Ramos (cell line): ENCODE data around the gene ERAL1.

Experiments
- in situ Hi-C: fragments of 300-500 bp; cut with MboI; formaldehyde crosslinking; loops from one replicate; pipeline ENCODE4 v1.14.3; 2022; ENCODE audit warnings: low sequenced_read_pairs; ENCODE audit not compliant: unreplicated experiment

Gene ERAL1

GRCh38 chr17:28854457-28855335 is at the start of gene ERAL1:
ERAL1 (plus strand) TSS chr17:28855016; CDS start chr17:28855035, 19 bp downstream.
- in situ Hi-C loops: loop anchor here (5.0 to 10.0 kb wide), 2 partner anchors 38 to 60 kb away; no protein-coding TSS in a partner anchor

- in situ Hi-C loops: no loop called here
Measured at GRCh38 chr17:28807925-28808634, 46.7 kb upstream of the ERAL1 start.

- in situ Hi-C loops: no loop called here
Measured at GRCh38 chr17:28810437-28810836, 44.4 kb upstream of the ERAL1 start.

GRCh38 chr17:28811651-28812090 is 43.1 kb upstream of the ERAL1 start:
- in situ Hi-C loops: no loop called here

GRCh38 chr17:28812091-28812747 is 42.6 kb upstream of the ERAL1 start:
- in situ Hi-C loops: no loop called here

- in situ Hi-C loops: no loop called here
Measured at GRCh38 chr17:28812748-28813377, 42.0 kb upstream of the ERAL1 start.

- in situ Hi-C loops: no loop called here
Measured at GRCh38 chr17:28816540-28816939, 38.3 kb upstream of the ERAL1 start.

GRCh38 chr17:28818819-28819221 is 36.0 kb upstream of the ERAL1 start:
- in situ Hi-C loops: no loop called here

- in situ Hi-C loops: no loop called here
Measured at GRCh38 chr17:28819582-28819981, 35.2 kb upstream of the ERAL1 start.

- in situ Hi-C loops: loop anchor here (25.0 kb wide), 1 partner anchor 460 kb away; the partner anchor contains the start of gene NUFIP2
Measured at GRCh38 chr17:28827672-28828071, 27.1 kb upstream of the ERAL1 start.

- in situ Hi-C loops: loop anchor here (25.0 kb wide), 1 partner anchor 459 kb away; the partner anchor contains the start of gene NUFIP2
Measured at GRCh38 chr17:28828294-28829040, 26.3 kb upstream of the ERAL1 start.

- in situ Hi-C loops: loop anchor here (25.0 kb wide), 1 partner anchor 453 kb away; the partner anchor contains the start of gene NUFIP2
Measured at GRCh38 chr17:28834420-28834819, 20.4 kb upstream of the ERAL1 start.

- in situ Hi-C loops: loop anchor here (25.0 kb wide), 1 partner anchor 451 kb away; the partner anchor contains the start of gene NUFIP2
Measured at GRCh38 chr17:28836541-28836940, 18.3 kb upstream of the ERAL1 start.

GRCh38 chr17:28839221-28839620 is 15.6 kb upstream of the ERAL1 start:
- in situ Hi-C loops: loop anchor here (25.0 kb wide), 1 partner anchor 448 kb away; the partner anchor contains the start of gene NUFIP2

GRCh38 chr17:28841901-28842281 is 12.9 kb upstream of the ERAL1 start:
- in situ Hi-C loops: loop anchor here (25.0 kb wide), 1 partner anchor 445 kb away; the partner anchor contains the start of gene NUFIP2

- in situ Hi-C loops: loop anchor here (25.0 kb wide), 1 partner anchor 445 kb away; the partner anchor contains the start of gene NUFIP2
Measured at GRCh38 chr17:28842282-28843012, 12.4 kb upstream of the ERAL1 start, which contains the start of gene FAM222B. FAM222B (minus strand) TSS chr17:28842790; CDS start chr17:28766667, 76,123 bp downstream.

GRCh38 chr17:28843816-28844148 is 11.0 kb upstream of the ERAL1 start:
- in situ Hi-C loops: loop anchor here (25.0 kb wide), 1 partner anchor 444 kb away; the partner anchor contains the start of gene NUFIP2

GRCh38 chr17:28846231-28846630 is 8.6 kb upstream of the ERAL1 start:
- in situ Hi-C loops: loop anchor here (25.0 kb wide), 1 partner anchor 441 kb away; the partner anchor contains the start of gene NUFIP2
